ENCODE measurements around the gene PVALEF.

Gene PVALEF

DNA sequence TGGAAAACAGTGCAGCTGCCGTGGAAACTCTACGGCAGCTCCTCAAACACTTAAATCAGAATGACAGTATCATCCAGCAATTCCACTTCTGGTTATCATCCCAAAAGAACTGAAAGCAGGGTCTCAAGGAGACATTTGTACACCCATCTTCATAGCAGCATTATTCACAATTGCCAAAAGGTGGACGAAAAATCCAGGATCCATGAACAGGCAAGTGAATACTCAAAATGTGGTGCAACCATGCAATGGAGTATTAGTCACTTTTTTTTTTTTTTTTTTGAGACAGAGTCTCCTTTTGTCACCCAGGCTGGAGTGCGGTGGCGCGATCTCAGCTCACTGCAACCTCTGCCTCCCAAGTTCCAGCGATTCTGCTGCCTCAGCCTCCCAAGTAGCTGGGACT is 11.4 kb downstream of the PVALEF start:
- no peak overlapping the region for H2AK5ac ChIP-seq (ENCODE audit: low read length)
- H2BK120ac ChIP-seq (ENCODE audit: low read depth, low read length), result no peak overlapping the region
- H3K18ac ChIP-seq (ENCODE audit: low read length), result no peak overlapping the region
- no peak overlapping the region for H3K9ac ChIP-seq (ENCODE audit: low read length)
- no CpG with 5 or more reads among the region's 7 CpGs for WGBS (ENCODE audit: extremely low coverage, insufficient coverage, low lambda C conversion rate)
- H3K56ac ChIP-seq (ENCODE audit: low read length), result no peak overlapping the region
- H3K4me1 ChIP-seq (ENCODE audit: control insufficient read depth, low read depth, low read length), result no peaks in the 10 kb centered on the region
- H2BK15ac ChIP-seq (replicated peaks; ENCODE audit: low read depth), result no peak overlapping the region
- no peak overlapping the region for H2BK5ac ChIP-seq (ENCODE audit: low read length)
- no peak for DNase-seq
- no peak overlapping the region for H3K4me3 ChIP-seq (ENCODE audit: low read length)
- no peak overlapping the region for H4K8ac ChIP-seq (ENCODE audit: low read depth, low read length)
- no peaks in the 10 kb centered on the region for H3K79me2 ChIP-seq (ENCODE audit: control insufficient read depth, insufficient read depth, low read length)
- H3K4ac ChIP-seq (ENCODE audit: low read depth, low read length), result no peak overlapping the region
- H3K23ac ChIP-seq (ENCODE audit: low read length), result no peak overlapping the region
- no peak overlapping the region for H3K27ac ChIP-seq (ENCODE audit: low read depth, low read length)
- H3K36me3 ChIP-seq (ENCODE audit: control insufficient read depth, insufficient read depth, low read length), result no peaks in the 10 kb centered on the region
- H3K79me1 ChIP-seq (ENCODE audit: low read length), result no peaks in the 10 kb centered on the region
- H4K5ac ChIP-seq (ENCODE audit: low read length), result no peak overlapping the region
- no peaks in the 10 kb centered on the region for H3K27me3 ChIP-seq (ENCODE audit: insufficient read depth, low read length, poor library complexity)
- H3K4me2 ChIP-seq (ENCODE audit: low read length), result no peak overlapping the region

DNA sequence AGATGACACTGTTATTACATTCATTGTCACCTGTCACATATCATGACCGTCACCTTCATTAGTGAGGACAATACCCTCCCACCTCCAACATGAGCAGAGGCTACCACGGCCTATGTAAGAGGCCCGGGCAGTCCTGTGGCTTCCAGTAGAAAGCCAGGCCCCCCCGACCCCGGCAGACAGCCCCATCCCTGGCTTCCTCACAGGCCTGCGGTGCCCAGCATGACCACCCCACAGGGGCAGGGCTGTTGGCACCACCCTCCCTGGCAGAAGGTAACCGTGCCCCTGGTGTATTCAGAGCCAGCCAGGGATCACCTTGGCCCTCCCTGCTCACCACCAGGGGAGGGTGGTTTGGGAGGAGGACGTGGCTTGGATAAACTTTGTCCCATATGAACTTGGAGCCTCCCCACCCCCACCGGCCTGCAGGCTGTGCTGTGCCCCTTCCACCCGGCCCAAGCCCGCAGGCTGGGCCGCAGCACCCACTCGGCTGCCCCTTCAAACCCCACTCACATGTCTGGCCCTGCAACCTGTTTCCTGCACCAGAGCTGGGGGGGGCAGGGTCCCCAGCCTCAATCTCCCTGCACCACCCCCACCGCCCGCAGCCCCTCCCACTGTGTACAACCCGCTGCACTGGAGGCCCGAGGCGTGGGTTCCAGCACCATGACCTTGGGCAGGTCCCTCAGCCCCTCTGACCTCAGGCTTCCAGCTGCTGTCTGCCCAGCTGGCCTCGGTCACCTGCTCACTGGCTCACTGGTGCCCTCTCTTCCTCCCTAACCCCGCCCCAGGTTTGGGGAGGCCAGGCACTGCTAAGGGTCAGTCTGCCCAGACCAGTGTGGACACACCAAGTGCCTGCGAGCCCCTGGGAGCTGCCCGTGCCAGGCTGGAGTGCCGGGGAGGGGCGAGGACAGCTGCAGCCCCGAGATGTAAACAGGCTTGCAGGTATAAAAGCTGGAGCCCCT is 13.1 kb downstream of the PVALEF start:
- no peaks in the 10 kb centered on the region for H3K79me2 ChIP-seq (ENCODE audit: control insufficient read depth, insufficient read depth, low read length)
- no peak overlapping the region for H3K4me2 ChIP-seq (ENCODE audit: low read length)
- no peak overlapping the region for H3K23ac ChIP-seq (ENCODE audit: low read length)
- H3K18ac ChIP-seq (ENCODE audit: low read length), result no peak overlapping the region
- H3K27me3 ChIP-seq (ENCODE audit: insufficient read depth, low read length, poor library complexity), result no peaks in the 10 kb centered on the region
- no peak overlapping the region for H3K4ac ChIP-seq (ENCODE audit: low read depth, low read length)
- H2BK120ac ChIP-seq (ENCODE audit: low read depth, low read length), result no peak overlapping the region
- no peak overlapping the region for H4K8ac ChIP-seq (ENCODE audit: low read depth, low read length)
- H3K36me3 ChIP-seq (ENCODE audit: control insufficient read depth, insufficient read depth, low read length), result no peaks in the 10 kb centered on the region
- no peak overlapping the region for H3K27ac ChIP-seq (ENCODE audit: low read depth, low read length)
- no peak overlapping the region for H4K5ac ChIP-seq (ENCODE audit: low read length)
- H2BK5ac ChIP-seq (ENCODE audit: low read length), result no peak overlapping the region
- H3K4me3 ChIP-seq (ENCODE audit: low read length), result no peak overlapping the region
- no peaks in the 10 kb centered on the region for H3K79me1 ChIP-seq (ENCODE audit: low read length)
- no peak overlapping the region for H3K9ac ChIP-seq (ENCODE audit: low read length)
- H3K56ac ChIP-seq (ENCODE audit: low read length), result no peak overlapping the region
- no peaks in the 10 kb centered on the region for H3K4me1 ChIP-seq (ENCODE audit: control insufficient read depth, low read depth, low read length)
- no CpG with 5 or more reads among the region's 25 CpGs for WGBS (ENCODE audit: extremely low coverage, insufficient coverage, low lambda C conversion rate)
- no peak overlapping the region for H2BK15ac ChIP-seq (replicated peaks; ENCODE audit: low read depth)
- no peak for DNase-seq
- H2AK5ac ChIP-seq (ENCODE audit: low read length), result no peak overlapping the region

DNA sequence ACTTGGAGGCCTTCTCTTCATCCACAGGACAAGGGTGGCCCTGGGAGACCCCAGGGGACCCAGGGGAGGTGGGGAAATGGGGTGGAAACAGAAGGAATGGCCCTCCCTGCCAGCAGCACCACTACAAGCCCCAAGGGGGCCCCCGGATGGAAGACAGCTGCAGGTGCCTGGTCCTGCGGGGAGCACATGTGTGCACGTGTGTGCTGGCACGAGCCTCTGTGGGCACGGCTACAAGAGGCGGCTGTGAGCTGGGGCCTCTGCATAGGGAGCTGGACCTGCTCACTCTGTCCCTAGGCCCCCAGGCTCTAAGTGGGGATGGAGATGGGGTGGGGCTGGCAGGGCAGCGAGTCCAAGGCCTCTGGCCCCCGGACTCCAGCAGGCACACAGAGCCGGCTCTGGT is 13.9 kb downstream of the PVALEF start:
- H2AK5ac ChIP-seq (ENCODE audit: low read length), result no peak overlapping the region
- no peaks in the 10 kb centered on the region for H3K27me3 ChIP-seq (ENCODE audit: insufficient read depth, low read length, poor library complexity)
- no peak overlapping the region for H3K27ac ChIP-seq (ENCODE audit: low read depth, low read length)
- H4K5ac ChIP-seq (ENCODE audit: low read length), result no peak overlapping the region
- no peaks in the 10 kb centered on the region for H3K79me1 ChIP-seq (ENCODE audit: low read length)
- H3K4me2 ChIP-seq (ENCODE audit: low read length), result no peak overlapping the region
- H4K8ac ChIP-seq (ENCODE audit: low read depth, low read length), result no peak overlapping the region
- no CpG with 5 or more reads among the region's 9 CpGs for WGBS (ENCODE audit: extremely low coverage, insufficient coverage, low lambda C conversion rate)
- H3K23ac ChIP-seq (ENCODE audit: low read length), result no peak overlapping the region
- no peak overlapping the region for H2BK15ac ChIP-seq (replicated peaks; ENCODE audit: low read depth)
- no peak overlapping the region for H2BK120ac ChIP-seq (ENCODE audit: low read depth, low read length)
- H3K79me2 ChIP-seq (ENCODE audit: control insufficient read depth, insufficient read depth, low read length), result no peaks in the 10 kb centered on the region
- H3K36me3 ChIP-seq (ENCODE audit: control insufficient read depth, insufficient read depth, low read length), result no peaks in the 10 kb centered on the region
- H3K9ac ChIP-seq (ENCODE audit: low read length), result no peak overlapping the region
- no peak for DNase-seq
- H3K18ac ChIP-seq (ENCODE audit: low read length), result no peak overlapping the region
- H3K4me3 ChIP-seq (ENCODE audit: low read length), result no peak overlapping the region
- no peaks in the 10 kb centered on the region for H3K4me1 ChIP-seq (ENCODE audit: control insufficient read depth, low read depth, low read length)
- no peak overlapping the region for H2BK5ac ChIP-seq (ENCODE audit: low read length)
- H3K56ac ChIP-seq (ENCODE audit: low read length), result no peak overlapping the region
- no peak overlapping the region for H3K4ac ChIP-seq (ENCODE audit: low read depth, low read length)

DNA sequence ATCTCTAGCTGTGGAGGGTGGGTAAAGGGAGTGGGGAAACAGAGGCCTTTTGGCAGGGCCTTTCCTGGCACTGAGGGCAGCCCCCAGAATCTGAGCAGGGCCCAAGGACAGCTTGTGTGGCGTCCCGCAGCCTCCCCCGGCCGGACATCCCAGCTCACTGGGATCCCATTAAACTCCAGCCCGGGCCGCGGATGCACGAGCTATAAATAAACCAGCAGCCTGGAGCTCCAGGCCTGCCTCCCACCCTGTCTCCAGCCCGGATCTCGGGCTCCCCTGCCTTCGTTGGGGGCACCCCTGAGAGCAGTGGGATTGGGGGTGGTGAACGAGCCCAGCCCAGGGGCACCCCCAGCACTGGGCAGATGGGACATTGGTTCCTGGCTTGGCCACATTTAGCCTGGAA is 14.6 kb downstream of the PVALEF start:
- no peaks in the 10 kb centered on the region for H3K36me3 ChIP-seq (ENCODE audit: control insufficient read depth, insufficient read depth, low read length)
- H3K4me3 ChIP-seq (ENCODE audit: low read length), result no peak overlapping the region
- no peaks in the 10 kb centered on the region for H3K79me2 ChIP-seq (ENCODE audit: control insufficient read depth, insufficient read depth, low read length)
- no peak for DNase-seq
- H3K56ac ChIP-seq (ENCODE audit: low read length), result no peak overlapping the region
- H2BK5ac ChIP-seq (ENCODE audit: low read length), result no peak overlapping the region
- H3K79me1 ChIP-seq (ENCODE audit: low read length), result no peaks in the 10 kb centered on the region
- no peak overlapping the region for H3K23ac ChIP-seq (ENCODE audit: low read length)
- H3K4me2 ChIP-seq (ENCODE audit: low read length), result no peak overlapping the region
- H3K18ac ChIP-seq (ENCODE audit: low read length), result no peak overlapping the region
- H3K4ac ChIP-seq (ENCODE audit: low read depth, low read length), result no peak overlapping the region
- no peaks in the 10 kb centered on the region for H3K4me1 ChIP-seq (ENCODE audit: control insufficient read depth, low read depth, low read length)
- no peak overlapping the region for H4K5ac ChIP-seq (ENCODE audit: low read length)
- no peak overlapping the region for H4K8ac ChIP-seq (ENCODE audit: low read depth, low read length)
- no peak overlapping the region for H2BK120ac ChIP-seq (ENCODE audit: low read depth, low read length)
- H3K9ac ChIP-seq (ENCODE audit: low read length), result no peak overlapping the region
- no peak overlapping the region for H3K27ac ChIP-seq (ENCODE audit: low read depth, low read length)
- no peak overlapping the region for H2BK15ac ChIP-seq (replicated peaks; ENCODE audit: low read depth)
- H3K27me3 ChIP-seq (ENCODE audit: insufficient read depth, low read length, poor library complexity), result no peaks in the 10 kb centered on the region
- no peak overlapping the region for H2AK5ac ChIP-seq (ENCODE audit: low read length)
- no CpG with 5 or more reads among the region's 12 CpGs for WGBS (ENCODE audit: extremely low coverage, insufficient coverage, low lambda C conversion rate)

DNA sequence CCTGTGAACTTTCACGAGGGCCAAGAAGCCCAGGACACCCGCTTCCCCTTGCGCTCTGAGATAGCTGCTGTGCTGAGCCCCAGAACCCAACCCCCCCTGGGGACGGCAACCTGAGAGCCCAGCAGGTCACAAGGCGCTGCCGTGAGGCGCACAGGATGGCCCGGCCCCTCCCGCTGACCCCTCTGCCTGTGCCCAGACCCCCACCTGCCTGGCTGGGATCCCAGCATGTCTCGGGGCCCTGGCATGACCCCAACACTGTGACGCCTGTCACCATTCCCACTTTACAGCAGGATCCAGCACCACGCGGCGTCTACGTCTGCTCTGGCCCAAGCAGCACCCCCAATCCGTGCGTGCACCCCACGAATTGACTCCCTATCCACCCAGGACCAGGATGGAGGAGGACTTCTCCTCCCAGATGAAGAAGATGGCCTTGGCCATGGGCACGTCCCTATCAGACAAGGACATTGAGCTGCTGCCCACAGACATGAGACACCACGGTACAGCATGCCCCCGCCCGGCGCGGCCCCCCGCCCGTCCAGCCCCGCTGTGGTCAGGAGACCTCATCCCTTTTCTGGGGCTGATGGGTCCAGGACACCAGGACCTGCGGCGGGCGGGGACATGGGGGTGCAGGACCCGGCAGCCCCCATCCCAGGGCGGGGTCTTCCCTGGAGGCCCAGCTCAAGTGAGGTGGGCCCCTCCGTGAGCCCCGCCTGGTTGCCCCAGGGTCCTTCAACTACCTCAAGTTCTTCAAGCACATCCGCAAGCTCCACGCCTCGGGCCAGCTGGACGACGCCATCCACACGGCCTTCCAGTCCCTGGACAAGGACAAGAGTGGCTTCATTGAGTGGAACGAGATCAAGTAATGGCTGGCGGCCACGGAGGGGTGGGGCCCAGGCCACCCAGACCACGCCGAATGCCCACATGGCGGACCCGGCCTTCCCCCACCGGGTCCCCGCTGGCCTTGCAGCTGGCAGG is 15.8 kb downstream of the PVALEF start:
- Histone ChIP-seq H3K56ac (ENCODE audit: low read length) (no peak overlapping the region), H3K9ac (ENCODE audit: low read length) (no peak overlapping the region), H2BK15ac (replicated peaks; ENCODE audit: low read depth) (no peak overlapping the region), H3K79me1 (ENCODE audit: low read length) (no peaks in the 10 kb centered on the region), H3K27ac (ENCODE audit: low read depth, low read length) (no peak overlapping the region), H2BK120ac (ENCODE audit: low read depth, low read length) (no peak overlapping the region), H3K4me3 (ENCODE audit: low read length) (no peak overlapping the region), H3K23ac (ENCODE audit: low read length) (no peak overlapping the region), H3K79me2 (ENCODE audit: control insufficient read depth, insufficient read depth, low read length) (no peaks in the 10 kb centered on the region), H3K18ac (ENCODE audit: low read length) (no peak overlapping the region), H2AK5ac (ENCODE audit: low read length) (no peak overlapping the region), H3K36me3 (ENCODE audit: control insufficient read depth, insufficient read depth, low read length) (no peaks in the 10 kb centered on the region), H4K8ac (ENCODE audit: low read depth, low read length) (no peak overlapping the region), H3K4me2 (ENCODE audit: low read length) (no peak overlapping the region), H3K4ac (ENCODE audit: low read depth, low read length) (no peak overlapping the region), H3K27me3 (ENCODE audit: insufficient read depth, low read length, poor library complexity) (no peaks in the 10 kb centered on the region), H4K5ac (ENCODE audit: low read length) (no peak overlapping the region), H2BK5ac (ENCODE audit: low read length) (no peak overlapping the region), H3K4me1 (ENCODE audit: control insufficient read depth, low read depth, low read length) (no peaks in the 10 kb centered on the region)
- DNase-seq, result no peak
- no CpG with 5 or more reads among the region's 49 CpGs for WGBS (ENCODE audit: extremely low coverage, insufficient coverage, low lambda C conversion rate)
